Keratinocyte (primary cell): ENCODE data around the gene REEP6.

ENCODE experiments used
- CTCF ChIP-seq, 3 experiments: IDR thresholded peaks in 1 of 3; conservative IDR thresholded peaks in 1 of 3; optimal IDR thresholded peaks in 1 of 3; 2 replicates in 2 of 3; 3 replicates in 1 of 3; pipeline versions ENCODE3 to v1.5.1; 2011; ENCODE audit warnings: low read length in 3 of 3, mild to moderate bottlenecking in 3 of 3, moderate library complexity in 2 of 3, control low read depth in 1 of 3, inconsistent platforms in 1 of 3; ENCODE audit not compliant: insufficient read depth in 2 of 3; ENCODE audit errors: extremely low read depth in 1 of 3
- EZH2 ChIP-seq: IDR thresholded peaks from one replicate; pipeline ENCODE4 v1.6.1; 2012; ENCODE audit warnings: inconsistent platforms, mild to moderate bottlenecking, low read length, moderate library complexity

- no peak for TF ChIP-seq EZH2
- no peak for TF ChIP-seq CTCF (optimal IDR thresholded peaks at IDR 0.05 in 1 of 3, IDR thresholded peaks at IDR 0.05 in 1 of 3, conservative IDR thresholded peaks at IDR 0.05 in 1 of 3; ENCODE audit: extremely low read depth in 1 of 3, insufficient read depth in 2 of 3, low read length in 3 of 3)
Measured at GRCh38 chr19:1489463-1490310, 1.3 kb upstream of the REEP6 start.
